Measurements from ENCODE around the gene MAP3K13.
"Not testable (repeated sequence)": the region's sequence is repeated elsewhere in the genome, so short reads cannot be mapped to it uniquely, and the experiment has no call there.

MAP3K13 gene

GRCh38 chr3:185341616-185342458, 21.1 kb upstream of the MAP3K13 start:
- DNase-seq (ENCODE audit: low read depth), result no peak

GRCh38 chr3:185342459-185343174, 20.3 kb upstream of the MAP3K13 start:
- no peak for DNase-seq (ENCODE audit: low read depth)

DNA sequence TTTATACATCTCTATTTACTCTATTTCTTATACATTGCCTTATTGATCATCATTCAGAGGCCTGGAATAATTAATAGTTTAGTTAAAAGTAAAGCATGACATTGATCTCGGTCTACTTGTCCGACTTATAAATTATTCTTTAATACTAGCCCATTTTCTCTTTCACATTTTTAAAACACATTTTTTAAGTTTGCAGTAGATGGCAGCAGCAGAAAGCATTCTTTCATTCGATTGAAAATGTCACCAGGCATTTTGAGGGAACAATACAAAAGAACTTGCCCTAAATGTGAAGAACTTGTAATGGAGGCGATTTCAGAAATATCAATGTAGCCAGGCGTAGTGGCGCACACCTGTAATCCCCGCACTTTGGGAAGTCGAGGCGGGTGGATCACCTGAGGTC, 15.5 kb upstream of the MAP3K13 start:
- no peak for DNase-seq (ENCODE audit: low read depth)

DNA sequence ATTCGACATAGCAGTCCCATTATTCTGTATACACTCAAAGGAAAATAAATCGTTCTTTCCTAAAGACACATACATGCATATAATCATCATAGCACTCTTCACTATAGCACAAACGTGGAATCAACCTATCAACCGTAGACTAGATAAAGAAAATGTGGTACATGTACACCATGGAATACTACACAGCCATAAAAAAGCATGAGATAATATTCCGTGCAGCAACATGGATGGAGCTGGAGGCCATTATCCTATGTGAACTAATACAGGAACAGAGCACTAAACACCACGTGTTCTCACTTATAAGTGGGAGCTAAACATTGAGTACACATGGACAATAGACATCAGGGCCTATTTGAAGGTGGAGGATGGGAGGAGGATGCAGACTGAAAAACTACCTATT, 12.1 kb upstream of the MAP3K13 start:
- no peak for DNase-seq (ENCODE audit: low read depth)

- DNase-seq (ENCODE audit: low read depth), result no peak
Observed at GRCh38 chr3:185351396-185351795, 11.5 kb upstream of the MAP3K13 start.

DNA sequence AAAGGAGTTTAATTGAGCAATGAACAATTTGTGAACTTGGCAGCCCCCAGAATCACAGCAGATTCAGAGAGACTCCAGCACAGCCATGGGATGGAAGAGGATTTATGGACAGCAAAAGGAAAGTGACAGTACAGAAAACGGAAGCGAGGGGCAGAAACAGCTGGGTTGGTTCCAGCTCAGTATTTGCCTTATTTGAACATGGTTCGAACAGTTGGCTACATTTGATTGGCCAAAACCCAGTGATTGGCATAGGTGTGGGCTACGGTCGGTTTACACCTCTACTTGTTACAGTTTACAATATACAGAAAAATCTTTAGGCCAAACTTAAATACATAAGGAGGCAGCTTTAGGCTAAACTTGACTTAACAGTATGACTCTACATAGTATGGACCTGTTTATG, 9.7 kb upstream of the MAP3K13 start:
- no peak for DNase-seq (ENCODE audit: low read depth)

DNA sequence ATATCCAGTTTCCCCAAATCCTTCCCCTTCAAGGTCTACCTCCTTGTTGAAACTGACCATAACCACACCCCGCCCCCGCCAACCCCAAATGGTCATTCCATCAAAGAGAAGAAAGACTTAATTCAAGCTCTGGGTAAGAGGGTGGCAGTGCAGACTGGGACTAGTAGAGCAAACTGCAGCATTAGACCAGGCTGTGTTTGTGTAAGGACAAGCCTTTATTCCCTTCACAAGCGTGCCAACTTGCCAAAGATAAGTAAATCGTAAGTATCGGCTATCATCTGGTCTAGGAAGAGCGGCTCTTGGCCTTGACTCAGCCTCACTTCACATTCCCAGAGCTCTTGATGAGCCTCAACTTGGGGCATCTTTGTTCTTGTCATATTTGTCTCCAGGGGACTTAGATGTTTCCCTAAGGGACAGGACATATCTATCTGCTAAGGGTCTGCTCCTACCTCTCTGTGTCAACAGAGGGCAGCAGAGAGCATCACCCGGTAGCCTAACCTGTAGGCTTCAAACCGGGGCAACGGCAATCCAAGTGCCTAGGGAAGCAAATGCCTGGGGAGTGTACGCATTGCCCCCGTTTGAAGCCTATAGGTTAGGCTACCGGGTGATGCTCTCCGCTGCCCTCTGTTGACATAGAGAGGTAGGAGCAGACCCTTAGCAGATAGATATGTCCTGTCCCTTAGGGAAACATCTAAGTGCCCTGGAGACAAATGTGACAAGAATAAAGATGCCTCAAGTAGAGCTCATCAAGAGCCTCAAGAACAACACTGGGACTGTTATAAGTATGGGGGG, 8.9 kb upstream of the MAP3K13 start:
- peak; percentile 67 for DNase-seq (ENCODE audit: low read depth)

DNA sequence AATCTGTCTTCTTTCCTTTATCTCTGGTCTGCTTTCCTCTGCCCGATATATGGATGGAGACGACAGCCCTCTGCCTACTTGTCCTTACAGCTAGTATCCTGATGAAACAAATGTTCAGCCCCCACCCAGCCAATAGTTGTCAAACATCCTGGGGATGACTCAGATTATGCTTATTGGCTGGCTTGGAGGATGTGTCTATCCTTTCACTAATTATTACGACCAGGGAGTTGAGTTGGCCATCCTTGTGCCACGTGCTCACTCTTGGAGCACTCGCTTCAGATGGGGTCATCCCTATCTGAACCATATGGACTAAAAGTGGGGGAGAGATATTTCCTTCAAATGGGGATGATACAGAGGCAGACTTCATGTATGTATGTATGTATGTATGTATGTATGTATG, 6.4 kb upstream of the MAP3K13 start:
- DNase-seq (ENCODE audit: low read depth), result no peak

DNA sequence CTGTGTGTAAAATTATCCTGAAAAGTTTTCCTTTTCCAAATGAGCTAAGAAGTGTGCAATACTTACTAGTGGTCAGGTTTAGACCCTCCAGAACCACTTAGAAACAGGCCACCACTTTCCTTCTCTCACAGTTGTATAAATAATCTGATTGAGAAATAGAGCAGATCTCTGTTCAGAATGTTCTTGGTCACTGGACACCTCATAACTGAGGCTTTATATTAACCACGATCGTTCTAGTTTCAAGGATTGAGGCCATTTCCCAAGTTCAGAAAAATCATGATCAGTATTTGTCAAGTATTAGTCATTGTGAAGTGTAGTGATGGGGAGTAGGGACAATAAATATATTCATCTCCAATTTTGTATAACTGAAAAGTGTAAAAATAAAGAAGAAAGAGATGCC, 1.0 kb upstream of the MAP3K13 start:
- peak; percentile 42 for DNase-seq (ENCODE audit: low read depth)

DNA sequence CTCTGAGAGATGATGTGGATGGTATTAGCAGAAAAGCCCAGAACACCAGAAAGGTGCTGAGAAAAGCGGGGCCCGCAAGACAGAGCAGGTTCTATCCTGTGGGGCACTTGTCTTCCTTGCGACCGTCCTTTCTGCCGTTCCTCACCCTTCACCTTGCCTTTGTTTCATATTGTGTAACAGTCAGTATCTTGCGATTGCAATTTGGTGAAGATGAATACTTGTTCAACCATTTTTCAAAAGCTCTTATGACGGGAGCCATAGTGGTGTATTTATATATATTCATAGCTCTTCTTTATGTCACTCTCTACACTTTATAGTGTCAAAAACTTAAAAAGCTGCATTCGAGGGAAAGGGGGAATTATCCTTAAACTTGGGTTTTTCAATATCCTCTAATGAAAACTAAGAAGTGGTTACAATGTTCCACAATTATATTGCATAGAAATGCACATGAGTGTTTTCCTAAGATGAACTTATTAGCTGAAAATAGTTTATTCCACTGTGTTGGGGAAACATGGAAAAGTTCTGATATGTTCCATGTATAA, 797 bp downstream of the MAP3K13 start:
- no peak for DNase-seq (ENCODE audit: low read depth)

- no peak for DNase-seq (ENCODE audit: low read depth)
Observed at GRCh38 chr3:185365291-185366073, 2.5 kb downstream of the MAP3K13 start.

DNA sequence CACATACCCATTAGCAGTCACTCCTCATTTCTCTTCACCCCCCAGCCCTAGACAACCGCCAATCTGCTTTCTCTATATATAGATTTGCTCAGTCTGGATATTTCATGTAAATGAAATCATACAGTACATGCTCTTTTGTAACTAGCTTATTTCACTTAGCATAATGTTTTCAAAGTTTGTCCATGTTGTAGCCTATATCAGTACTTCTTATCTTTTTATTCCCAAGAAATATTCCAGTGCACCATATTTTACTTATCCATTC, 3.1 kb downstream of the MAP3K13 start:
- no peak for DNase-seq (ENCODE audit: low read depth)

- peak; percentile 56 for DNase-seq (ENCODE audit: low read depth)
Observed at GRCh38 chr3:185366913-185367312, 4.0 kb downstream of the MAP3K13 start.

DNA sequence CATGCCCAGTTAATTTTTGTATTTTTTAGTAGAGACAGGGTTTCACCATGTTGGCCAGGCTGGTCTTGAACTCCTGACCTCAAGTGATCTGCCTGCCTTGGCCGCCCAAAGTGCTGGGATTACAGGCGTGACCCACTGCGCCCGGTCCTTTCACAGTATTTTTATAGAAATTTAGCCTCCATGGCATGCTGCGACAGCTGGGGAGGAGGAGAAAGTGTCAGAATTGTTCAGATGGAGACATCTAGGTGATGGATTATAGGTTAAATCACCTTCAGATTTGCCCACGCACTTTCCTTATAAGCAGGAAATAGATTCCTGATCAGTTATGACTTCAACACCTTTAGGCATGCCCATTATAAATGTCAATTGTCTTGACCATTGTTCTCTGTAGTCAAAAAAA, 7.4 kb downstream of the MAP3K13 start:
- DNase-seq (ENCODE audit: low read depth), result not testable (repeated sequence)

GRCh38 chr3:185371306-185372074, 8.6 kb downstream of the MAP3K13 start:
- no peak for DNase-seq (ENCODE audit: low read depth)

DNA sequence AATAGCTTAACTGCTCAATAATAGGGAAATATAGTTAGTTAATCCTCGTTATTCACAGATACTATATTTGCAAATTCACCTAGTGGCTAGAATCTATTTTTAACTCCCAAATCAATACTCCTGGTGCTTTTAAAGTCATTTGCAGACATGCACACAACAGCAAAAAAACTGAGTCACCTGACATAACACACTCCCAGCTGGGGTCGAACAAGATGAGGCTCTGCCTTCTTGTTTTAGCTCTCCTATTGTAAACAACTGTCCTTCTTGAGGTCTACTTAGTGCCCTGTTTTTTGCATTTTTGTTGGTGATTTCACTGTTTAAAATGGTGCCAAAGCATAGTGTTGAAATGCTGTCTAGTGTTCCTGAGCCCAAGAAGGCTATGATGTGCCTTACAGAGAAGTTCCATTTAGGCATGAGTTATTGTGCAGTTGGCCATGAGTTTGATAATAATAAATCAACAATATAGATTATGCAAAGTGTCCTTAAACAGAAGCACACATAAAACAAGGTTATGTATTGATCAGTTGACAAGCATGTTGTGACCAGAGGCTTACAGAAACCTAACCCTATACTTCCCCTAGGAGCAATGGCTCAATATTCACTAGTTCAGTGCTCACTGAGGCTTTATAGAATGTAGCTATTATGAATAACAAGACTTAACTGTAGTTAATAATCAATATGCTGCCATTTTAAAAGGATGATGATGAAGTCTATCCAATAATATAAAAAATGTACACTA, 18.6 kb downstream of the MAP3K13 start:
- DNase-seq (ENCODE audit: low read depth), result no peak

- DNase-seq (ENCODE audit: low read depth), result no peak
Observed at GRCh38 chr3:185382154-185382553, 19.2 kb downstream of the MAP3K13 start.

- DNase-seq (ENCODE audit: low read depth), result not testable (repeated sequence)
Observed at GRCh38 chr3:185386515-185386914, 23.6 kb downstream of the MAP3K13 start.

DNA sequence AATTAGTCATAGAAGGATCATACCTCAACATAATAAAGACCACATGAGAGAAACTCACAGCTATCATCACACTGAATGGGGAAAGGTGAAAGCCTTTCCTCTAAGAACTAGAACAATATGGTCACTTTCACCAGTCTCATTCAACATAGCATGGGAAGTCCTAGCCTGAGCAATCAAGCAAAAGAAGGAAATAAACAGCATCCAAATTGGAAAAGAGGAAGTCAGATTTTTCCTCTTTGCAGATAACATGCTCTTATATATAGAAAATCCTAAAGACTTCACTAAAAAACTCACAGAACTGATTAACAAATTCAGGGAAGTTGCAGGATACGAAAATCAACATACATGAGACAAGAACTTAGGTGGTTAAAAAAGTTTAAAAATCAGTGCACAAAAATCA, 24.7 kb downstream of the MAP3K13 start:
- no peak for DNase-seq (ENCODE audit: low read depth)

- no peak for DNase-seq (ENCODE audit: low read depth)
Observed at GRCh38 chr3:185393055-185393454, 30.1 kb downstream of the MAP3K13 start.
